Daoy (cell line): Measurements from ENCODE around the gene NIM1K. TPM values are rescaled to one million over a fixed set of nuclear protein-coding genes. Genes with fewer than 3 reads are reported as not detected.
"Not testable (repeated sequence)": the region's sequence is repeated elsewhere in the genome, so short reads cannot be mapped to it uniquely, and the experiment has no call there.

Source experiments
- DNase-seq: peaks from one replicate; pipeline ENCODE4 v3.0.0-alpha.2; 2015; ENCODE audit warnings: low read depth
- total RNA-seq: library from RNA; depleted of rRNA; stranded (reverse); fragments of >200 nt; shearing (Covaris generic); gene quantifications from 2 replicates; pipeline ENCODE4 v1.2.3, GENCODE V29; 2014

Gene NIM1K
- total RNA-seq, 1 experiment from 2014 or later, result not detected

DNA sequence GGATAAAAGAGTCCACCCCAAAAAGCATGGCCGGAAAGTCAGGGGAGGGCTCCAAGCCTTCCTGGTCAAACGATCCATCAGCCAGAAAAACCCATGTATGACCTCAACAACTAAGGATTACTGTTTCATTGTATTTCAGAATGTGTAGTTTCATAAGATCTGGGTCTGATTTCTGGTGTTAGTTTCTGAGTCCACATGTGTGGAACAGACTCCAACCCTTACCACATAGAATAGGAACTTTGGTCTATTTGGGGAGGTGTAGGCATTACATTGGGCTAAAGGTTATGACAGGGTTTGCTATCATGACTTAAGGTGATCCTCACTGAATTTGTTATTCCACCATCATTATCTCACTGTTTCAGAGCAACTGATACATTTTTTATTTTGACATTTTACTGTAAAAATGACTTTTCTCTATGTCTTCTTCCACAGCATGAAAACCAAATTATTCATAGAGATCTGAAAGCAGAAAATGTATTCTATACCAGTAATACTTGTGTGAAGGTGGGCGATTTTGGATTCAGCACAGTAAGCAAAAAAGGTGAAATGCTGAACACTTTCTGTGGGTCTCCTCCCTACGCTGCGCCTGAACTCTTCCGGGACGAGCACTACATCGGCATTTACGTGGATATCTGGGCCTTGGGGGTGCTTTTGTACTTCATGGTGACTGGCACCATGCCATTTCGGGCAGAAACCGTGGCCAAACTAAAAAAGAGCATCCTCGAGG, 87.7 kb downstream of the NIM1K start:
- DNase-seq, result no peak

DNA sequence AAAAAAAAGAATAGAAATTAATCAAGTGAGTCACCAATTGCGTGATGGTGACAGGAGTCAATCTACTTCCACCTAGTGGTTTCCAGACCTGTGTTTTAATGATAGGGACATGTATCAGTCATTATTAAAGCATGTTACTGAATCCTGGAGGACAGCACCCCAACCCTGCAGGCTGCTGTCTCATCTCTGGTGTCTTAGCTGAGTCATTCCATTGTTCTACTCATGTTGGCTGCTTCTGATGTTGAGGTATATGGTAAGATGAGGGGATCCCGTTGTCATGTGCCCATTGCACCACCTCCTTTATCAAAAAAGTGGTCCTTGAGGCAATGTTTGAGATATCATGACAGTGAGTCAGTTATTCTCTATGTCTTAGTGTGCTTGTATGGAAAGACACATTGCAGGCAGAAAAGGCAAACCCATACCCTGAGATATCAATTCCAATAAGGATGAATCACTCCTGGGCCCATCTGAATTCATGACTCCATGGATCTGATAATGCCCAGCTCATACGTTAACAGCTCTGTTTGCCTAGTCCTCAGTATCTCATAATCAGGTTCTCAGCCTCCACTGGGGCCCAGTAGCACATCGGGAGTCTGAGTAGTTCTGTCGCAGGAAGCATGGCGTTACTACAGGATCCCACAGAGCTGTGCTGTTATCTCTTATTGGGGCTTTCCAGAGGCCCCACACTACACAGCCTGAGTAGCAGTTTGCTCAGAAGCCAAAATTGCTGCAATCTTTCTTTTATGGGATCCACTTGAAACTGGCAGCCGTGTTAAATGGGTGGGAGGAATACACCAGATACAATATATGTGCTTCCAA, 90.0 kb downstream of the NIM1K start:
- no peak for DNase-seq

DNA sequence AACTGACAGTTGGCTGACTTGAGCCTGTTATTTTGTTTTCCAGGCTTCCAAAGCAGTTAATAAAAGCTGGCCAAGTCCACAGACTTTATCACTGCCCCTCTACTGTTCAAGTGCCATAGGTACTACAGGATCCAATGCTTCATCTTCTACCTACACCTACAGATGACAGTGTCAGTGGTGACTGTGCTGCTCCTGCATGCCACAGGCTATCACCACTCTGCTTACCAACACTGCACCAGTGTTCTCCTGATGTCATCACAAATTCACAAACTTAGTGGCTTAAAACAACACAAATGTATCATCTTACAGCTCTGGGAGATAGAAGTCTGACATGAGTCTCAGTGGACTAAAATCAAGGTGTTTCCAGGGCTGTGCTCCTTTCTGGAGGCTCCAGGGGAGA, 94.6 kb downstream of the NIM1K start:
- no peak for DNase-seq

DNA sequence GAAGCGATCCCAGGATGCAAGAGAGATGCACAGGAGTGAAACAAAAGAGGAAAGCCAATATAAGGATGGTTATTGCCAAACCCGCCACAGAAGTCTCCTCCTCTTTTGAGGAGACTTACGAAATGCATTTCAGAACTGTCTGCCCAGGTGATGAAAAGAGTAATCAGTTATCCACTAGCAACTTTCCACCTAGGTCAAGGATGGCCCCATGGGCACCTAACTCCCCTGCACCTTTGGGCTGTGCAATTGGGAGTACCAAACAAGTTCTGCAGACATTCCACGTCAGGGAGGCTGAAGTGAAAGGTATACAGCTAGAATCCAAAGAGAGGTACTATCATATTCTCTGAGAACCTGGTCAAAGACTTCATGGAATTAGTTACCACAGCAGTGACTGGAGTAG, 95.5 kb downstream of the NIM1K start:
- DNase-seq, result no peak

DNA sequence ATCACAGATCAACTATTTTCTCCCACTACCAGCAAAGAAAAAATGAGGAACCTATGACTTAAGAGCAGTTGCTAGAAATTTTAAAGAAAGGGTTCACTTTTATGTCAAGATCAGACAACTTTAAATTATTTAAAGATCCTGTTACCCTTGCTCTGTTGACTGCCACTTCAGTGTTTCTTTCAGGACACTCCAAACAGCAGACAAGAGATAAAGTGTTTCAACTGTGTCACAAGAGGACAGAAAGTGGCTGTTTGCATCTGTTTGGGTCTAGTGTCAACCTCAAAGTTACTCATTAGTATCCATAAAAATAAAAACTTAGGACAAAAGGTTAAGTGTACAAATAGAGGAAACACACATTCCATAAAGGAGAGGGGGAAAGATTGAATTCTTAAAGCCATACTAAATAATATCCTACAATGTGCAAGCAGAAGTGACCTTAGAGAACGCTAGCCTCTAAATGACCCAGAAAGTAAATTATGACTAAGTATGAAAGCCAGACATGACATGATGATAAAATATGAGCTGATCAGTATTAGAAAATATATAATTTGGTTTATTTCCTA, 96.3 kb downstream of the NIM1K start:
- DNase-seq, result no peak

DNA sequence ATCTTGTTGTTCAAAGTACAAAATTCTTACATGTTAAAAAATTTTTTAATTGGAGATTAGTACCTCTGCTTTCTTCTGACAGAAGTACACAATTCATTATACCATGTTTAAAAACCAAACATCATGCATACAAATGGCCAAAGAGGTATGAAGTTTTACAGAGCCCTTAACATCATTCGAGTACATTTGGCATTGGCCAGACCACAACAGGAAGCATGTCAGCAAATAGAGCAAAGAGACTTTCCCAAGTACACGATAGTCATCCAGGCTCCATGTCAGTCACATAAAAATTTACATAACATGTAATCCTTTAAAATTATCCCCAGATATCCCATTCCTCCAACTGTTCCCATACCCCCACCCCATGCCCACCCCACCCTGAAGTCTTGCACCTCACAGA, 98.7 kb downstream of the NIM1K start:
- no peak for DNase-seq

DNA sequence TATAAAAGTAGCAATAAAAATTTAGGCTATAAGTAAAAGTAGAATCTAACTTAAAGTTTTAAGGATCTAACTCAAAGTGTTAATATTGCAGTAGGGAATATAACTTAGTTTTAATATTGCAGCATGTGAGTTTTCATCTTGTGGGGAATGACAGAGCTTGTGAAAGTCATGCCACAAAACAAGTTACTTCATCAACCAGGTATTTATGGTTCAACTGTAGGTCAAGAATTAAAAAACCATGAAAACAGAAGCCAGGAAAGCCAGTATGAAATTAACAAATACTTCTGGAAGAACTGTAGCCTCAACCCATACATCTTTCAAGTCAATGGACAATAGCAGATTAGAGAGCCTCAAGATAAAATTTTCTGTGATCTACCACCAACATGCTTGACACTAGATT, 102.2 kb downstream of the NIM1K start:
- no peak for DNase-seq

DNA sequence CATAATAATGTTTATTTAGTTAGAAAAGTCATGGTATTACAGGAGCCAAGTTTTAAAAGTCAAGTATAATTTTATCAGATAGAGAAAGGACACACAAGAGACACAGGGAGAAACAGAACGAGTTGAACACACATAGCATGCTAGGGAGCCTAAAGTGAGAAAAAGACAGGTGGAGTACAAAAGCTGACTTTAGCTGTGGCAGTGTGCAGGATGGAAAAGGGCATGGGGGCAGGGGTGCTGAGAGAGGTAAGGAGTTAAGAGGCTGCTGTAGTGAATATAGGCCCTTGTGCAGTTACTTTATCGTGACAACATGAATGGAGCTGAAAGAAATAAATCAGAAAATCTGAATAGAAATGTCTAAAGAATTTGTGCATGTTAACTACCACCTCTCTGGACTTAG, 103.2 kb downstream of the NIM1K start:
- no peak for DNase-seq

DNA sequence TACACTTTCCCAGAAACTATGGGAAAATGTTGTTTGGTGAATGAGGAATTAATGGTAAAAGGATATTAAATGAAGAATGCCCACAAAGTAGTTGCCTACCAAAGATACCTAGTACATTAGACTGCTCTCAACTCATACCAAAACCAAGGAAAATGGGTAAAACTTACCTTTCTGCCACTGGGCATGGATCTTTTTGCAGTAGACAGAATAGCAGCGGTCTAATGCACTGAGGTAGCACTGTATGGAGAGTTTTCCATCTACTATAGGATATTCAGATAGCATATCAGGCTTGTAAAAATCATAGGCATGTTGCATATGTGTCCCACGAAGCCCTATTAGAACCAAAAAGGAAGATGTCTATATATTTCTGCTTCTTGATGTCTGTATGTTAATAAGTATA, 104.8 kb downstream of the NIM1K start:
- DNase-seq, result no peak

DNA sequence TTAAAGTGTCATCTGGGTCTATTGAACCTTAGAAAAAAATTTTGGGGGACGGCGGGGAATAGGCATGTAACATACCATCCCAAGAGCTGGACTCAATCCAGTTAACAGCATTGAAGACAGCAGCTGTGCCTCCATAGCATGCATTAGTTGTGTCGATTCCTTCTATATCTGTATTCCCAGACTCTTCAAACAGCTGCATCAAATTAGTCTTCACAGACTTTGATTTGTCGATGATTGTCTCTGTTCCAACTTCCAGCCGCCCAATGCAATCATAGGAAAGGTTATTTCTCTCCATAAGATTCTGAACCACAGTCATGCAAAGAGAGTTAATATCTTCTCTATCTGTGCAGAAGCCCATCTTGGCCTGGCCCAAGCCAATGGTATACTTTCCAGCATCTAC, 106.4 kb downstream of the NIM1K start:
- no peak for DNase-seq

DNA sequence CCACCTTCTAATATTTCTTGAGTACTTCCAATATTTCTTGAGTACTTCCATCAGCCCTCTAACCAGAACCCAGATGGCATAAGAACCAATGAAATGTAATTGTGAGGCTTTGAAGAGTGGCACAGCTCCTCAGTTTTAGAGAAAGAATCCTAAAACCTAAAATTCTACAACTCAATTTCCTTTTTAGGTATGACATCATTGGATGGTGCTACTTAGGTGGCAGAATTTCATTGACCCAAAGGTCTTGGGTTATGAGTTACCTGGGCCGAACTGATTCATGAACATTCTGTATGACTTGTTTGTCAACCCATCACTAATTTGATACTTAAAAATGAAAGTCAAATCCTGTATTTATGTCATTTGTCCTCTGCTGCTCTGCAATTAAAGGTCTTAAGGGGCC, 108.1 kb downstream of the NIM1K start:
- no peak for DNase-seq

DNA sequence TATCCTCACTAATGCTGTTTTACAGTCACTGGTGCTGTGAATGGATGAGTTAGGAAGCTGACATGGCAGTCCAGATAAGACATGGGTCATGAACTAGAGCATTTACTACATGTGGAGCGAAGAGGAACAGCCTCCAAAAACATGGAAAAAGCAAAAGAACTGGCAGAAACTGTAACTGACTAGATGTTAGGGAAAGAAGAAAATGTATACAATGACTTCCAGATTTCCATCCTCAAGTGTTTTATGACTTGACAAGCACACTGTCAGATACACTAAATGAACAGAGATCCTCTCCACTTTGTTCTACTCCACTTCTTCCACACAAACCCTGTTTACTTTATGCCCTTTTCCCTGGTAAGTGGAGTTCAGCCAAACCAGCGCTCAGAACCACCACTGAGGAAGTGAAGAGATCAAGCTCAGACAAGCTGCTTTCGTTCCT, 109.6 kb downstream of the NIM1K start:
- DNase-seq, result no peak

DNA sequence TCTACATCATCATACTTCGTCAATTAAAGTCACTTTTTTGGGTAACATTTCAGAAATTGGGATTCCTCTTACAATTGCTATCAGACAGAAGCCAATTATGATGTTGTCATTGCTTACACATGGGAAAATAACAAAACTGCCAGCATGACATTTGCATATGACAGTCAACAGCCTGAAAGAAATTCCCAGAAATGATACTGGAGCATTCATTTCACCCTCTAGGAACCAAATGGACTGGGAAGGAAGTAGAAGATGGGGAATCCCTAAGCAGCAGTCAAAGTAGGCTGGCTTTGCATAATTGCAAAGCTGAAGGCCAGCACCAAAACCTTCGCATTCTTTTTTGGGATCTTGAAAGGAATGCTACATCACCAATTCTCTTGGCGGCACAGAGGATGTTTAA, 110.5 kb downstream of the NIM1K start:
- DNase-seq, result no peak

DNA sequence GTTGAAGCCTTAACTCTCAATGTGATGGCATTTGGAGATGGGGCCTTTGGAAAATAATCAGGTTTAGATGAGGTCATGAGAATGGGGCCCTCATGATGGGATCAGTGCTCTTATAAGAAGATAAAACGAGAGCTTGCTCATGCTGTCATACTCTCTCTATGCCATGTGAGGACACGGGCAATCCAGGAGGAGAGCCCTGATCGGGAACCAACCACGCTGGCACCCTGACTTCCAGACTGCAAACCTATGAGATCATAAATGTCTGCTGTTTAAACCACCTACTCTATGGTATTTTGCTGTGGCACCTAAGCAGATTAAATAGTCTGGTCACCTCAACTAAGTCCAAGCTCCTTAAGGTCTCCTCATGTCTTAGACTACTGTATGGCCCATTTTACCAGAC, 111.2 kb downstream of the NIM1K start:
- no peak for DNase-seq

DNA sequence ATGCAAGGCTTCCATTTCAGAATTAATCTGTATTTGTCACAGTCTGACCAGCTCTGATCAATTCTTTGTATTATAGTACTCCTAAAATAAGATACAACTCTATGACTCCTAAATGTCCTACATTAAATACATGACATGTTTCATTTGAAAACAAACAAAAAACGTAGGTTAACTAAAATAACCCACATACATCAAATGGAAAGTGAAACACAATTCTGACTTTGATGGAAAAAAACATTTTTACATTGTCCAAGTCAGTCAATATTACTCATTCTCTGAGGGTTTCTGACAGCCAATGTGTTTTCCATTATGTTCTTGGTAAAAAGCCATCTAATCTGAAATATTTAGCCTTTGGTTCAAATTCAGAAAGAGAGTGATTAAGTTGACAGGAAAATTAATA, 112.5 kb downstream of the NIM1K start:
- no peak for DNase-seq

DNA sequence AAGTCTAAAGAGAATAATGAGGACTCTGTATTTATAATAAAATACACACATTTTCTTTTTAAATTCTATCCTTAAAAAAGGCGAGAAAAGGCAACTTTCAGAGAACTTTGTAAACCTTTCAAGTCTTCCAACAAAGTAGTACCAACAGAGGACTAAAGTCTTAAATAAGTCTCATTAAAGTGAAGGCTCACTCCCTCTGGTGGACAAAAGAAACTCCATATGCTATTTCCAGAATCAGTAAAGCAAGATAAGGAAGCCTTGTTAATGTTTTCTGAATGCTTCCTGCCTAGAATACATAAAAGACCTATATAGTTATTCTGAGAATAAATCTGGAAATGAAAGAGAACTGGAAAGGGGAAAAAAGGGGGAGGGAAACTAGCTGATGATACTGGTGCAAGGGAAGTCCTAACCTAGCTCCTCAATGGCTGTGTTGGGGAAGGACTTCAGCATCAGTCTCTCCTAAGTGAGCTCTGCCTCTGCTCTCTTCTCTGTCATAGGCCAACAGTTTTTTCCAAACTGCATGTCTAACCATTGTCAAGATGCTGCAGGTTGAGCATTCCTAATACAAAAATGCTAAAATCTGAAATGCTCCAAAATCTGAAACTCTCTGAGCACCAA, 114.0 kb downstream of the NIM1K start:
- peak; percentile 26 for DNase-seq

DNA sequence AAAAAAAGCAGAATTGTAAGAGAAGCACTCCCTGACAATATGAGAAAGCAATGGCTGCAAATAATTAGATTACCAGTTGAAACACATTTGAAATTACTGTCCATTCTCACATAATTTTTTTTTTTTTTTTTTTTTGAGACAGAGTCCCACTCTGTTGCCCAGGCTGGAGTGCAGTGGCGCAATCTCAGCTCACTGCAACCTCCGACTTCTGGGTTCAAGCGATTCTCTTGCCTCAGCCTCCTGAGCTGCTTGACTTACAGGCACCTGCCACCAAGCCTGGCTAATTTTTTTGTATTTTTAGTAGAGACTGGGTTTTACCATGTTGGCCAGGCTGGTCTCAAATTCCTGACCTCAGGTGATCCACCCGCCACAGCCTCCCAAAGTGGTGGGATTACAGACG, 114.9 kb downstream of the NIM1K start:
- not testable (repeated sequence) for DNase-seq

DNA sequence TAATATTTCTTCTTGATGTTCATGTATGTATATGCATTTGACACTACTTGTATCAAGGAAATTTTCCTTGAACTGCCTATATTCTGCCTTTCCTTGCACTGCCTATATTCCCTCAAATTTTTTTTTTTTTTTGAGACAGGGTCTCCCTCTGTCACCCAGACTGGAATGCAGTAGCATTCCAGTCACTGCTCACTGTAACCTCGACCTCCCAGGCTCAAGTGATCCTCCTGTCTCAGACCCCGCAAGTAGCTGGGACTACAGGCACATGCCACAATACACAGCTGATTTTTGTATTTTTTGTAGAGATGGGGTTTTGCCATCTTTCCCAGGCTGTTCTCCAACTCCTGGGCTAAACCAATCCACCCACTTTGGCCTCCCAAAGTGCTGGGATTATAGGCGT, 117.1 kb downstream of the NIM1K start:
- DNase-seq, result no peak

DNA sequence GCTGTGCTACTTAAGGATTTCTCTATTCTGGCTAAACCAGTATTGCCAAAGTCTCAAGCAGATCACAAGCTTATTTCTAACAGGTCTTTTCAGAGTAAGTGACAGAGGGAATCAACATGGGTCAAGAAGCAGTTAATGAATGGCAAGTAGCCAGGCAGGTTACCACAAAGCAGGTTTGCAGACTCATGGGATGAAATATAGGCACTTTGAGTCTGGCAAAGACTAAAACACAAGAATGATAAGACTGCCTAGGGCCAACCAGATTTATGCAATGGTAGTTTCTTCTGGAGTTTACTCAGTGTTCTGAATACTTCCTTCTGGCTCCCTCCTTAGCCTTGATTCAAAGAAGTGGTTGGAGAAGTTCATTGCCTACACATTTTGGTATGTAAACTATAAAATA, 117.6 kb downstream of the NIM1K start:
- no peak for DNase-seq

DNA sequence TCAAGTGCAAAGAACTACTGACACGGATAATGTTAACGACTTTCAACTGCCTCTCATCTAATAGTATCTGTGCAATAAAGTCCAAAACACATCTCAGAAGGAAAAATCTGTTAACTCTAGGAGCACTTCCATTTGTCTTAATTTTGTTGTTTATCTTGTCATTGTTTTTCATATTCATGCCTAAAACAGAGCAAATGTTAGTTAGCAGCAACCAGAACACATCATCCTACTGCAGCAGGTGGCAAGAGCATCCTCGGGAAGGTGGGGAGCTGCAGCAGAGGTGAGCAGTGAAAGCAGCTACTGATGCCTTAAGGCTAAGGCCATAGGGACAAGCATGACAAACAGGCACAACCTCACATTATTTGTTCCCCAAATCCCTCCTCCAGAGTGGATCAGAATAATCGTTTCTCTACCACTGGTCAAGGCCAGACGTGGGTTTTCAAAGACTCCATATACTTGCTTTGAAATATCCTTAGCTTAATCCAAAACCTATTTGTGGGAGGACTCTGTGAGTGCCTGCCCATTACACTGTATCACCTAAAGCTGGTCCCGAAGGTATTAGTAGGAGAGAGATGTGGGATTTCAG, 120.1 kb downstream of the NIM1K start:
- DNase-seq, result no peak

DNA sequence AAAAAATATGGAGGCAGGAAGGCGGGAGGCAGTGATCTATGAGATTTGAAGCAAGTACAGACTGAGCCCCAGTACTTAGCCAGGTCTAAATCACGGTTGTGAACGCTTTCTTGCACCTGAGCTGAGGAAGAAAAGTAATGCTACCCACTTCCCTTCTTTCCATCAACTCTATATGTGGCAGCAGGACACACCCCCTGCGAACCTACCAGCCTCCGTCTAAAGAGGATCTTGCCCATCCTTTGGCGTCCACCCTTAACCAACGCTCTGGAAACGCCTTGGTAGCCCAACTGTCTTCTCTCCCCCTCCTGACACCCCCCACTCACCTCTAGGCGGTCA, 120.6 kb downstream of the NIM1K start:
- no peak for DNase-seq
